Kidney capillary endothelial cell (primary cell): Measurements from ENCODE around the gene ACTMAP.
A peak's percentile ranks its signal among the peaks of the same experiment; 100 is the strongest.

ENCODE experiments used
- DNase-seq: peaks from one replicate; pipeline ENCODE4 v3.0.0-alpha.2; 2018; ENCODE audit warnings: low spot score

The ACTMAP gene

DNA sequence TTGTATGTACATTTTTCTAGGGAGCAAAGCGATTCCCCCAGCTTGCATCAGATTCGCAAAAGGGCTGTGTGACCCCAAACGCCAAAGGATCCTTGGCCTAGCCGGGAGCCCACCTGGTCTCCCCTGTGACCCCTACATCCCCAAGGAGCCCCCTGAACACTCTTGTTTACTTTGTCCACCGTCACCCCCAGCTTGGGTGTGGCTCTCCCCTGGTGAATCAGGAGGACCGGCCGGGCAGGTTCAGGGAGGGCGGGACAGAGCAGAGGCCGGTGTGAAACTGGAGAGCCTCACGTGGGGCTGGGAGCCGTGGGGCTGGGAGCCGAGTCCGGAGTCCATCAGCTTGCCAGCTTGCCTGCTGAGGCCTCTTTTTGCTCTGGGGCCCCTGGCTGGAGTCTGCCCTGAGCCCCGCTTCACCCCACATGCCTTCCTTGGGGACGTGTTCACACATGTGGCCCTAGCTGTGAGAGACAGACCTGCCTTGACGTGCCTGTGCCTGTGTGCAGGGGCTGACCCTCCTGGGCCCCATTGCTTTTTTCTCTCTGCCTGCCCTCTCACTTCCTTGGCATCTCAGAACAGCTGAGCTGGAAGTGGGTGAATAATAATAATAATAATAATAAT is 31.4 kb downstream of the ACTMAP start:
- DNase-seq = peak; percentile 33

- no peak for DNase-seq
Measured at GRCh38 chr19:40717880-40718773, 32.1 kb downstream of the ACTMAP start.

DNA sequence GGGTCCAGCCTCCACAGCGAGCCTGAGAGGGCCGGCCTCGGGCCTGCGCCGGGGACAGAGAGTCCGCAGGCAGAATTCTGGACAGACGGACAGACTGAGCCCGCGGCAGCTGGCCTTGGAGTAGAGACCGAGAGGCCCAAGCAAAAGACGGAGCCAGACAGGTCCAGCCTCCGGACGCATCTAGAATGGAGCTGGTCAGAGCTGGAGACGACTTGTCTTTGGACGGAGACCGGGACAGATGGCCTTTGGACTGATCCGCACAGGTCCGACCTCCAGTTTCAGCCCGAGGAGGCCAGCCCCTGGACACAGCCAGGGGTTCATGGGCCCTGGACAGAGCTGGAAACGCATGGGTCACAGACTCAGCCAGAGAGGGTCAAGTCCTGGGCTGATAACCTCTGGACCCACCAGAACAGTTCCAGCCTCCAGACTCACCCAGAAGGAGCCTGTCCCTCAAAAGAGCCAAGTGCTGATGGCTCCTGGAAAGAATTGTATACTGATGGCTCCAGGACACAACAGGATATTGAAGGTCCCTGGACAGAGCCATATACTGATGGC is 32.9 kb downstream of the ACTMAP start:
- DNase-seq = peak; percentile 27

GRCh38 chr19:40716482-40717324 is 33.6 kb downstream of the ACTMAP start, which contains the start of the genes COQ8B and ITPKC:
TSS of gene COQ8B (minus strand) at chr19:40716886. CDS start at chr19:40714632, 2,254 bp downstream.
TSS of gene ITPKC (plus strand) at chr19:40717112. CDS start at chr19:40717136, 24 bp downstream.
- DNase-seq = peak; percentile 93

DNA sequence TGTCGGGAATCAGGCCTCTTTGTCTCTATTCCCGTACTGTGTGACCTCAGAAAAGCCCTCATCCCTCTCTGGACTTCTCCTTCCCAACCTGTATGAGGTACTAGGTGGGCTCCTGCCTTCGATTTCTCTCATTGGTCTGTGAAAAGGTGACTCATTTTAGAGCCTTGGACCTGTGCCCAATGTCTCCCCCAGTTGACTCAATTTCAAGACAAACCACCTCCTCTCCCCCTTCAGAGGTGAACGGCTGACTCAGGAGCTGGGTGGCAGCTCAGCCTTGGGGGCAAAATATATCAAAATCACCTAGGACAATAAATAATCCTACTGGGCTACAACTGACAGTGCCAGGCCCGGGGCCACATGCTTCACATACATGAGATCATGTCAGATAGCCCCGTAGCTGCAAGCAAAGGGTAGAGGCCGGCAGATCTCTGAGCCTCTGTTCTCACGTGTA is 34.2 kb downstream of the ACTMAP start:
- DNase-seq = peak; percentile 83

DNA sequence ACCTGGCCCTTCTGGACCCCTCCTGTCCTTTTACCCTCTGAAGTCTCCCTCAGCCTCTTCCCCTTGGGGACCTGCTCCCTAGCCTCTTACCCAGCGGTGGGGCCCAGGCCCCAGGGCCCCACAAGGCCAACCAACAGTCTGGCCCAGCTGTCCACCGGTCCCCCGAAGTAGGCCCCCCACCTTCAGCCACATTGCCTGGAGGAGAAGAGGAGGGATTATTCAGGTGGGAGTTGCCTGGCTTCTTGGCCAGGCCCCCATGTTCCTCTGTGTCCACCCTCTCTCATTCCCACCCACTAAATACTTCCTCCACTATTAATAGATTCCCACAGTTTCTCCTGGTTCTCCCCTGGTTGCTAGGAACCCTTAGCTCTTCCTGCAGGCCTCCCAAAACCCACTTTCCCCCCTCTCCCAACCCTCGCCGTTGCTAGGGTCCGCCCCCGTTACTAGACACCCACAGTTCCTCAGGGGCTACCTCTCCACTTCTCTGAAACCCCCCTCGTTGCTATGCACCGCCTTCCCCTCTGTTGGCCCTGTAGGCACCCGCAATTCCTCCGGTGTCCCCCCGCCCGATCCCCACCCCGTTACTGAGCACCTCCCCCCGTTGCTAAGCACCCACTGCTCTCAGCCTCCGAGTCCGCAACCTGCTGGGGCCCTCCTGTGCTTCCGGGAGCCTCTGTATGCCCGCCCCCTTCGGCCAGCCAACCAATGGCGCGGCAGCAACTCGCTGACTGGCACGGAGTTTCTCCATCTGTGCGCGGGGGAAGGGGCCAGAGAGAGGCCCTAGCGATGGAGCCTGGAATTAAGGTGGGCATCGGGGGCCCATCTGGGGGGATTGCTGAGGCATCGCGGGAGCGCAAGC is 35.6 kb downstream of the ACTMAP start:
- DNase-seq = peak; percentile 80

- no peak for DNase-seq
Measured at GRCh38 chr19:40713939-40714338, 36.3 kb downstream of the ACTMAP start.

GRCh38 chr19:40709817-40710216 is 40.5 kb downstream of the ACTMAP start:
- DNase-seq = no peak

GRCh38 chr19:40707615-40708014 is 42.7 kb downstream of the ACTMAP start:
- no peak for DNase-seq

DNA sequence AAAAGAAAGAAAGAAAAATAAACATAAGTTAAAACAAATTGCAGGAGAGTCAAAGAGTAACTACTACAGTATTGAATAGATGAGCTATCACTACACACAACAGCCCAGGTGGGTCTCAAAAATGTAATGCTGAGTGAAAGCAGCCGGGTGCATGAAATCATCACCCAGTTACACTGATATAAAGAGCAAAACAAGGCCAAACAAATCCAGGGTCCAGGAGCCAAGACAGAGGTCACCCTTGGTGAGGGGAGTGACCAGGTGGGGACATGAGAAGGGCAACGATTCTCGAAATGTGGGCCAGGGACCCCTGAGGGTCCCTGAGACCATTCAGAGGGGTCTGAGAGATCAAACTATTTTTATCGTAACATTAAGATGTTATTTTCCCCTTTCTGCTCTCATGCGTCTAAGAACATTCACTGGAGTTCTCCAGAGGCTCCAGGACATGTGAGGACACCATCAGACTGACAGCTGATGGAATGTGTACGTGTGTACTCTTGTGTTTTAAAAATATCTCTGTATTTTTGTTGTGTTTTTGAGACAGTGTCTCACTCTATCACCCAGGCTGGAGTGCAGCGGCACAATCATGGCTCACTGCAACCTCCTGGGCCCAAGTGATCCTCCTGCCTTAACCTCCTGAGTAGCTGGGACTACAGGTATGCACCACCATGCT is 44.2 kb downstream of the ACTMAP start:
- no peak for DNase-seq

DNA sequence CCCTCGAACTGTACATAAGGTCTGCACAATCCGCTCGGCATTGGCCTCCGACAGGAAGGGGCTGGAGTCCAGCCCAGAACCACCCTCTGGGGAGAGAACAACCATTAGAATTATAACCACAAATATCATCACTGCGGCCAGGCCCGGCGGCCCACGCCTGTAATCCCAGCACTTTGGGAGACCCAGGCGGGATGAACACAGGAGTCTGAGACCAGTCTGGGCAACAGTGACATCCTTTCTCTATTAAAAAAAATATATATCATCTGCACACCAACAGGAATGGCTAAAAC is 45.0 kb downstream of the ACTMAP start:
- DNase-seq = no peak

- no peak for DNase-seq
Measured at GRCh38 chr19:40704491-40705361, 45.6 kb downstream of the ACTMAP start.

DNA sequence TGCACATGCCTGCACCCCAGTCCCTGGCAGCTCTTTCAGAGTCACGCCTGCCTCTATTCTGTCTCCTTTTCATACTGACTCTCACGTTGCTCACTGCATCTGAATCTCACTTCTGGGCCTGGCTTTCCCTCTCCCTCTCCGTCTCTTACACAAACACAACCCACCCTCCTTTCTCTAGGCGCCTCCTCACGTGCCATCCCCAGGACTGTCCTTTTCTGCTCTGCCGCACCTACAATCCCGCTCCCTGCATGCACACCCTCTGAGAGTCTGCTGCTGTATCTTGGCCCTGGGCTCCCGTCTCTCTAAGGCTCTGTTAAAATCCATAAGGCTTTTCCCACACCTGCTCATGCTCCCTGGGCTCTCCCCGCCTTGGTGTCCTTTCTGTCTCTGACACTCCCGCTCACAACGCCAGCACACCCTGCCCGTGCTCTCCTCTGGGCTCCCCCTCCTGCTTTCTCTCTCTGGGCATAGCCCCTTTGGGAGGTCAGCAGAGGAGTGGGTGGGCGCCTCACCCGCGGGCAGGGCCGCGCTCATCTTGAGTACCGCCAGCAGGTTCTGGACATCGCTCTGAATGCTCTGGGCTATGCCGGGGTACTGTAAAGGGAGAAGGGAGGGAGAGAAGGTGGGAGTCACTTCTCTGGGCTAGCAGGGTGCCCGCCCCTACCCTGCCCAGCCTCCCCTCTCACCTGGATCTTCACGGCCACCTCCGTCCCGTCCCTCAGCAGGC is 47.1 kb downstream of the ACTMAP start:
- DNase-seq = no peak

GRCh38 chr19:40702337-40703012 is 47.8 kb downstream of the ACTMAP start:
- no peak for DNase-seq

DNA sequence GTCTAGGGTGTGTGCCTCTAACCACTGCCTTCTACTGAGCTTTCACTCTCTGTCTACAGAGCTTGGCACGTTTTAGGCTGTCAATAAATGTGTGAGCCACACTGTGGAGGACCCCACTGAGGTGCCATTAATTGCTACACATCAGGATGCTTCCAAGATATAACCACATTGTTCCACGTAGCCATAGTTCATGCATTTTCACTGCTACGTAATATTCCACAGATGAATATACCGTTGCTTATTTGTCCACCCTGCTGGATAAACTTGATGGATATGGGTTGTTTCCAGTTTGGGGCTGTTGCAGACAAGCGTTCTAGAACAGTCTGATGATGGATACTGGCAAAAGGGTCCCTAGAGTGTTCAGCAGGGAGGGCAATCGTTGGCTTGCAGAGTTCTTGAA is 48.5 kb downstream of the ACTMAP start:
- no peak for DNase-seq

DNA sequence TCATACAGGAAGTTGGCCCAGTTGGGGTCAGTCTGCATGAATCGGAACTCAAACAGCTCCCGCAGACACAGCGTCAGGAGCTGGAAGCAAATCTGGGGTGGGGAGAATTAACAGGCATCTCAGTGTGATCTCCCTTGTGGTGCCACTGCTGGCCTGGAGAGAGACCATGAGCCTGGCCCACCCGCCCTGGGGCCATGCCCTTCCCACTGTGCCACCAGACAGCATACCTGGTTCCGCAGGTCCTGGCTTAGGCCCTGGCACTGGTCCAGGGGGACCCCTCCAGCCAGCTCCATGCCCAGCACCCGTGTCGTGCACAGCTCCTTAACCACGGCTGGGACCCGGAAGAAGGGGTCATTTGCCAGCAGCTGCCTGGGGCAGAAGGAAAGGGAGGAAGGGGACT is 50.2 kb downstream of the ACTMAP start:
- DNase-seq = no peak

DNA sequence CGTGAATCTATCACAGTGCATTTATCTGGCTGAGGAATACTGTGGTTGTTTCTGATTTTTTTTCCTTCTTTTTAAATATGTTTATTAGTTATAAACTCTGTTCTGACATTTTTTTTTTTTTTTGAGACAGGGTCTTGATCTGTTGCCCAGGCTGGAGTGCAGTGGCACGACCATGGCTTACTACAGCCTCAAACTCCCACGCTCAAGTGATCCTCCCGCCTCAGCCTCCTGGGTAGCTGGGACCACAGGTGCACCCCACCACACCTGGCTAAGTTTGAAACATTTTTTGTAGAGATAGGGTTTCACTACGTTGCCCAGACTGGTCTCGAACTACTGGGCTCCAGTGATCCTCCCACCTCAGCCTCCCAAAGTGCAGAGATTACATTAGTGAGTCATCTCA is 53.3 kb downstream of the ACTMAP start:
- DNase-seq = no peak

DNA sequence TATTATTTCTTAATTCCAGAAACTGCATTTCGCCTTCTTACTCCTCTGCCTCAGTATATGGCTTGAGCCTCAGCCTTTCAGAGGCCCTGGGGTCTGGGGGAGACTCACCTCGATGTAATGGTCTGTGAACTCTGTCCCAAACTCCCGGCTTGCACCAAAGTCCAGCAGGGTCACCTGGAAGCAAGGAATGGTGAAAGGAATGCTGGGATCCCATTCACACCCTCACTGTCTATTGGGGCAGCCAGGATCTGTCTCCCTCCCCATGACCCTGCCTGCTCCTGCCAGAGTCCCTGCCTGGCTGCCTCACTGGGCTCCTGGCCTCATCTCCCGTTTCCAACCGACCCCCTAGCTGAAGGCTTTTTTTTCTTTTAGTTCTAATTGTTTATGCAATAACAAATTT is 54.4 kb downstream of the ACTMAP start:
- DNase-seq = no peak
